ENCODE results near the gene NHLRC1.
"Not testable (repeated sequence)": the region's sequence is repeated elsewhere in the genome, so short reads cannot be mapped to it uniquely, and the experiment has no call there.

- TF ChIP-seq CTCF, POLR2A (IDR thresholded peaks at IDR 0.05): not testable (repeated sequence)
These were observed 28.9 kb upstream of the NHLRC1 start for GRCh38 chr6:18151391-18151790.
